GM18505 (cell line): ENCODE results near the gene COL9A1.
"Not testable (repeated sequence)": the region's sequence is repeated elsewhere in the genome, so short reads cannot be mapped to it uniquely, and the experiment has no call there.

Experiments used
- ATAC-seq: cut with Tn5 transposase; IDR thresholded peaks from one replicate; pipeline ENCODE4 v1.9.1; 2021; ENCODE audit not compliant: unreplicated experiment
- POLR2A ChIP-seq: IDR thresholded peaks from 4 replicates; pipeline ENCODE4 v1.6.1; 2011; ENCODE audit warnings: borderline replicate concordance; ENCODE audit not compliant: insufficient read depth, insufficient read length; ENCODE audit errors: extremely low read depth

Gene COL9A1

GRCh38 chr6:70310063-70310694, 7.3 kb upstream of the COL9A1 start:
- no peak for ATAC-seq
- TF ChIP-seq POLR2A = no peak

- no peak for ATAC-seq
- TF ChIP-seq POLR2A = no peak
Observed at GRCh38 chr6:70309243-70309642, 6.4 kb upstream of the COL9A1 start.

GRCh38 chr6:70308142-70308541, 5.3 kb upstream of the COL9A1 start:
- not testable (repeated sequence) for ATAC-seq

- ATAC-seq = no peak
- no peak for TF ChIP-seq POLR2A
Observed at GRCh38 chr6:70307008-70307407, 4.1 kb upstream of the COL9A1 start.

GRCh38 chr6:70304616-70305015, 1.7 kb upstream of the COL9A1 start:
- no peak for ATAC-seq
- TF ChIP-seq POLR2A = no peak

GRCh38 chr6:70299456-70299855, 3.4 kb downstream of the COL9A1 start:
- TF ChIP-seq POLR2A = no peak
- no peak for ATAC-seq

- no peak for TF ChIP-seq POLR2A
- no peak for ATAC-seq
Observed at GRCh38 chr6:70298068-70298467, 4.8 kb downstream of the COL9A1 start.

GRCh38 chr6:70292193-70292592, 10.7 kb downstream of the COL9A1 start:
- no peak for ATAC-seq
- no peak for TF ChIP-seq POLR2A

- no peak for ATAC-seq
- no peak for TF ChIP-seq POLR2A
Observed at GRCh38 chr6:70289299-70289698, 13.6 kb downstream of the COL9A1 start.

- ATAC-seq = no peak
- no peak for TF ChIP-seq POLR2A
Observed at GRCh38 chr6:70286905-70287304, 16.0 kb downstream of the COL9A1 start.

- no peak for TF ChIP-seq POLR2A
- no peak for ATAC-seq
Observed at GRCh38 chr6:70285201-70285600, 17.7 kb downstream of the COL9A1 start.

GRCh38 chr6:70282919-70283461, 19.9 kb downstream of the COL9A1 start:
- no peak for TF ChIP-seq POLR2A
- ATAC-seq = no peak

- no peak for TF ChIP-seq POLR2A
- no peak for ATAC-seq
Observed at GRCh38 chr6:70282312-70282918, 20.5 kb downstream of the COL9A1 start.

- TF ChIP-seq POLR2A = no peak
Observed at GRCh38 chr6:70281923-70282311, 21.0 kb downstream of the COL9A1 start.

More at GRCh38 chr6:70281923-70282311, 21.0 kb downstream of the COL9A1 start:
- no peak for ATAC-seq
